Endothelial cell of umbilical vein (primary cell): Measurements from ENCODE around the gene FHIT. TPM values are rescaled to one million over a fixed set of nuclear protein-coding genes. Genes with fewer than 3 reads are reported as not detected.

Source experiments
- BruUV-seq: library from RNA; stranded (reverse); fragments of 400-500 nt; replicated peaks from 2 replicates; lab custom pipeline; 2021; lab: Mats Ljungman, UMichigan
- CTCF ChIA-PET: fragments of 300-600, 350-600 bp; sonication (Branson Sonifier 250); formaldehyde crosslinking; loops from one replicate; lab custom pipeline; 2021; ENCODE audit warnings: antibody characterized with exemption, inconsistent platforms; lab: Charles Lee
- POLR2A ChIA-PET: fragments of 300-600, 350-600 bp; sonication (Branson Sonifier 250); formaldehyde crosslinking; loops from one replicate; lab custom pipeline; 2021; ENCODE audit warnings: antibody characterized with exemption, inconsistent platforms; lab: Charles Lee
- DNase-seq: peaks from one replicate; pipeline ENCODE4 v3.0.0-alpha.2; 2011; ENCODE audit warnings: low read depth, low spot score
- FAIRE-seq: peaks from 2 replicates; lab custom pipeline; 2011; peaks lifted over from hg19 to GRCh38; lab: Jason Lieb, UNC
- H2AFZ ChIP-seq: 2 replicates; pipeline ENCODE4 v1.6.0; 2012; ENCODE audit warnings: low read depth, low read length, control low read depth, inconsistent platforms
- H3K27ac ChIP-seq: 2 replicates; pipeline ENCODE4 v1.5.1; 2011; ENCODE audit warnings: low read depth, mild to moderate bottlenecking, control low read depth, low read length, moderate library complexity; ENCODE audit not compliant: insufficient read depth
- H3K27me3 ChIP-seq, 2 experiments: 2 replicates each; pipeline versions ENCODE4 v1.6.0 to v1.6.1; 2011; ENCODE audit warnings: low read length in 2 of 2, mixed read lengths in 1 of 2; ENCODE audit not compliant: control insufficient read depth in 2 of 2, insufficient read depth in 2 of 2
- H3K36me3 ChIP-seq, 2 experiments: 2 replicates in 1 of 2; 3 replicates in 1 of 2; pipeline ENCODE4 v1.5.1; 2011; ENCODE audit warnings: low read length in 2 of 2, mild to moderate bottlenecking in 1 of 2, moderate library complexity in 1 of 2; ENCODE audit not compliant: control insufficient read depth in 2 of 2, insufficient read depth in 2 of 2; ENCODE audit errors: extremely low read depth in 1 of 2
- H3K4me1 ChIP-seq: 3 replicates; pipeline ENCODE4 v1.5.1; 2011; ENCODE audit warnings: mild to moderate bottlenecking, low read length; ENCODE audit not compliant: control insufficient read depth, insufficient read depth; ENCODE audit errors: extremely low read depth
- H3K4me2 ChIP-seq: 2 replicates; pipeline ENCODE4 v1.6.1; 2011; ENCODE audit warnings: low read length, control low read depth, mixed read lengths; ENCODE audit not compliant: insufficient read depth
- H3K4me3 ChIP-seq, 3 experiments: fragments of 200-600 bp in 1 of 3; sonication (generic), shearing (Covaris generic) in 1 of 3; replicated peaks in 1 of 3; 2 replicates each; pipeline ENCODE4 v1.5.1; 2011 to 2016; ENCODE audit warnings: control low read depth in 3 of 3, low read length in 3 of 3, mild to moderate bottlenecking in 2 of 3, inconsistent platforms in 1 of 3, low read depth in 1 of 3, moderate library complexity in 1 of 3; ENCODE audit not compliant: insufficient read depth in 1 of 3
- H3K79me2 ChIP-seq: 2 replicates; pipeline ENCODE4 v1.6.0; 2012; ENCODE audit warnings: low read length, inconsistent platforms; ENCODE audit not compliant: control insufficient read depth, insufficient read depth
- H3K9ac ChIP-seq: replicated peaks from 2 replicates; pipeline ENCODE3; 2011; ENCODE audit warnings: low read length, control low read depth; ENCODE audit not compliant: insufficient read depth; ENCODE audit errors: extremely low read depth
- H3K9me1 ChIP-seq: replicated peaks from 3 replicates; pipeline ENCODE4 v1.6.0; 2011; ENCODE audit warnings: mild to moderate bottlenecking, low read length; ENCODE audit not compliant: control insufficient read depth, insufficient read depth; ENCODE audit errors: extremely low read depth
- H3K9me3 ChIP-seq: replicated peaks from 2 replicates; pipeline ENCODE4 v1.5.1; 2012; ENCODE audit warnings: low read length, inconsistent platforms; ENCODE audit not compliant: control insufficient read depth, insufficient read depth
- H4K20me1 ChIP-seq: replicated peaks from 2 replicates; pipeline ENCODE3; 2011; ENCODE audit warnings: mild to moderate bottlenecking, low read length; ENCODE audit not compliant: control insufficient read depth, insufficient read depth; ENCODE audit errors: extremely low read depth
- CTCF ChIP-seq, 2 donors: IDR thresholded peaks; 1 replicate in 1 of 2; 2 replicates in 1 of 2; pipeline ENCODE4 v1.5.1; 2011; ENCODE audit warnings: low read length in 2 of 2, mild to moderate bottlenecking in 2 of 2, moderate library complexity in 2 of 2, control low read depth in 1 of 2, inconsistent platforms in 1 of 2, low read depth in 1 of 2; ENCODE audit not compliant: insufficient read depth in 1 of 2; ENCODE audit errors: extremely low read depth in 1 of 2
- EZH2 ChIP-seq: IDR thresholded peaks from 2 replicates; pipeline ENCODE4 v1.6.1; 2012; ENCODE audit warnings: borderline replicate concordance, low read depth, mild to moderate bottlenecking, moderate library complexity, low read length, inconsistent platforms; ENCODE audit not compliant: severe bottlenecking
- FOS ChIP-seq: IDR thresholded peaks from 2 replicates; pipeline ENCODE4 v1.6.1; 2011; ENCODE audit warnings: mild to moderate bottlenecking, low read length, moderate library complexity, borderline replicate concordance; ENCODE audit not compliant: insufficient read depth
- GATA2 ChIP-seq: IDR thresholded peaks from 2 replicates; pipeline ENCODE4 v1.7.0; 2011; ENCODE audit warnings: low read depth, mild to moderate bottlenecking, moderate library complexity, mixed read lengths, low read length; ENCODE audit not compliant: insufficient read length, insufficient read depth
- JUN ChIP-seq: IDR thresholded peaks from 2 replicates; pipeline ENCODE4 v1.6.1; 2011; ENCODE audit warnings: borderline replicate concordance, low read depth; ENCODE audit not compliant: insufficient read length, insufficient read depth
- MAX ChIP-seq: IDR thresholded peaks from 2 replicates; pipeline ENCODE4 v1.6.1; 2011; ENCODE audit not compliant: insufficient read depth, insufficient read length
- MYC ChIP-seq: IDR thresholded peaks from one replicate; pipeline ENCODE4 v1.6.1; 2011; ENCODE audit warnings: mild to moderate bottlenecking, low read depth, low read length
- POLR2A ChIP-seq: IDR thresholded peaks from 2 replicates; pipeline ENCODE4 v1.6.1; 2012; ENCODE audit warnings: low read depth, mild to moderate bottlenecking, control low read depth, low read length
- POLR2AphosphoS5 ChIP-seq: IDR thresholded peaks from 2 replicates; pipeline ENCODE4 v1.6.1; 2012; ENCODE audit warnings: low read depth, mild to moderate bottlenecking, control low read depth, low read length, moderate library complexity; ENCODE audit not compliant: insufficient read depth
- dilution Hi-C: fragments of 300-500 bp; cut with MboI; formaldehyde crosslinking; loops from one replicate; pipeline ENCODE4 v1.15.0; 2019; ENCODE audit warnings: low sequenced_read_pairs; ENCODE audit not compliant: extremely low pct_ligation_motif_present
- intact Hi-C: fragments of 100-400 bp; cut with micrococcal nuclease; formaldehyde crosslinking; loops from one replicate; pipeline ENCODE4 v1.10.0; 2022
- polyA plus RNA-seq, 4 experiments: library from polyadenylated mRNA; depleted of rRNA in 3 of 4; stranded (reverse) in 3 of 4; unstranded in 1 of 4; fragments of >200 nt; gene quantifications; 2 replicates each; pipeline versions ENCODE4 v1.2.1 to v1.2.3, GENCODE V29; 2011 to 2012; ENCODE audit warnings: missing spikeins in 1 of 4
- total RNA-seq: library from RNA; stranded (reverse); gene quantifications from 2 replicates; pipeline ENCODE4 v1.2.3, GENCODE V29; 2021

FHIT gene
- total and polyA plus RNA-seq, 2 donors (not counting 3 experiments of a cell fraction or from before 2014, with no cell fraction given), result 0.47 to 2.2 TPM

GRCh38 chr3:60645801-60646200, 605.5 kb downstream of the FHIT start:
- no peaks in the 10 kb centered on the region for H3K36me3 ChIP-seq
- no peak overlapping the region for H3K4me2 ChIP-seq
- dilution Hi-C loops, result no loop called here
- H3K79me2 ChIP-seq, result no peaks in the 10 kb centered on the region
- no peaks in the 10 kb centered on the region for H3K9me1 ChIP-seq
- TF ChIP-seq MYC (no peak), MAX (no peak), FOS (no peak), GATA2 (no peak)
- no peaks in the 10 kb centered on the region for H3K27me3 ChIP-seq
- BruUV-seq, result no TSS peak
- H3K27ac ChIP-seq, result no peak overlapping the region
- DNase-seq (no peak), FAIRE-seq (no peak)
- CTCF ChIA-PET, result interaction anchor here (0.5 kb wide), 1 partner anchor 26 kb away, joined by 4 read pairs; no protein-coding TSS in a partner anchor
- H3K4me3 ChIP-seq, result no peak overlapping the region
- no peak overlapping the region for H2AFZ ChIP-seq
- POLR2A ChIA-PET, result no interaction called here
- no peaks in the 10 kb centered on the region for H3K4me1 ChIP-seq
- intact Hi-C loops, result no loop called here
- no peak overlapping the region for H3K9ac ChIP-seq
- H4K20me1 ChIP-seq, result no peaks in the 10 kb centered on the region
- H3K9me3 ChIP-seq, result no peaks in the 10 kb centered on the region

GRCh38 chr3:60643831-60644230, 607.4 kb downstream of the FHIT start:
- intact Hi-C loops (no loop called here), dilution Hi-C loops (no loop called here)
- FAIRE-seq (no peak), DNase-seq (no peak)
- Histone ChIP-seq H3K27ac (no peak overlapping the region), H3K4me2 (no peak overlapping the region), H3K4me1 (no peaks in the 10 kb centered on the region), H3K27me3 (no peaks in the 10 kb centered on the region), H4K20me1 (no peaks in the 10 kb centered on the region), H2AFZ (no peak overlapping the region), H3K79me2 (no peaks in the 10 kb centered on the region), H3K9me1 (no peaks in the 10 kb centered on the region), H3K9me3 (no peaks in the 10 kb centered on the region), H3K4me3 (no peak overlapping the region), H3K36me3 (no peaks in the 10 kb centered on the region), H3K9ac (no peak overlapping the region)
- ChIA-PET POLR2A (no interaction called here), CTCF (no interaction called here)
- TF ChIP-seq FOS (no peak), MYC (no peak), MAX (no peak), CTCF (IDR thresholded peaks at IDR 0.05; ENCODE audit: extremely low read depth in 1 of 2, insufficient read depth in 1 of 2, low read depth in 1 of 2, low read length in 2 of 2) (no peak), POLR2A (no peak), JUN (no peak), GATA2 (no peak), EZH2 (no peak), POLR2AphosphoS5 (no peak)
- BruUV-seq, result no TSS peak
